SK-N-MC (cell line): ENCODE results near the gene ATRNL1.

Source experiments
- DNase-seq: peaks from one replicate; pipeline ENCODE4 v3.0.0-alpha.2; 2011; ENCODE audit warnings: low read depth, low spot score
- H3K27ac ChIP-seq: fragments of 200-600 bp; sonication (generic); 2 replicates; pipeline ENCODE4 v1.5.1; 2016; ENCODE audit warnings: mixed run types
- H3K36me3 ChIP-seq: fragments of 200-600 bp; sonication (generic); 2 replicates; pipeline ENCODE4 v1.6.1; 2017; ENCODE audit warnings: antibody characterized with exemption, low read length, mixed read lengths; ENCODE audit not compliant: insufficient read depth
- H3K4me3 ChIP-seq: fragments of 200-600 bp; sonication (generic); 2 replicates; pipeline ENCODE4 v1.5.1; 2016
- H3K9ac ChIP-seq: fragments of 200-600 bp; sonication (generic); 2 replicates; pipeline ENCODE4 v1.8.0; 2017; ENCODE audit warnings: mixed run types, mixed read lengths; ENCODE audit not compliant: insufficient read length
- H3K9me3 ChIP-seq: fragments of 200-600 bp; sonication (generic); 2 replicates; pipeline ENCODE4 v1.6.1; 2017; ENCODE audit warnings: low read depth, mild to moderate bottlenecking, antibody characterized with exemption, low read length, moderate library complexity, mixed read lengths
- EZH2 ChIP-seq: fragments of 200-600 bp; sonication (generic); IDR thresholded peaks from one replicate; pipeline ENCODE4 v1.6.1; 2017; ENCODE audit warnings: antibody characterized with exemption
- FOXP2 ChIP-seq: optimal IDR thresholded peaks from 2 replicates; pipeline ENCODE3; 2011; ENCODE audit warnings: mild to moderate bottlenecking, moderate library complexity; ENCODE audit not compliant: insufficient read depth; ENCODE audit errors: extremely low read length, control extremely low read depth
- POLR2AphosphoS5 ChIP-seq: IDR thresholded peaks from 2 replicates; pipeline ENCODE4 v1.6.1; 2012; ENCODE audit warnings: mild to moderate bottlenecking, low read depth, low read length, borderline replicate concordance

ATRNL1 gene

DNA sequence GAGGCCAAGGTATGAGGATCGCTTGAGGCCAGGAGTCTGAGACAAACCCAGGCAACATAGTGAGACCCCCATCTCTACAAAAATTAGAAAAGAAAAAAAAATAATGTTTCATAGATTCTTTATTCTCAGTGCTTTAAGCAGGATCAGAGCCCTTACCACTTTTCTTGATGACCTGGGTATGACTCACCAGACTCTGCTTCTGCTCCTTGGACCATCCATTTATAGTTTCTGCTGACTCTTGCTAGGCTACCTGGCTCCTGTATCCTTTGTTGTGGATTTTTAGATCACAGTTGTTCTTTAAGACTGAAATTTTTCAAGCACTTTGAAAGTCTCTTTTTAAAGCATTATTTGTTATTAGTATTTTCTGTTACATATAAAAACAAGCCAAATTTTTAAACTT is 768.7 kb downstream of the ATRNL1 start:
- H3K4me3 ChIP-seq: no peak overlapping the region
- TF ChIP-seq POLR2AphosphoS5: no peak
- TF ChIP-seq FOXP2: no peak
- no peak for TF ChIP-seq EZH2
- no peak overlapping the region for H3K9ac ChIP-seq
- H3K27ac ChIP-seq: no peak overlapping the region
- no peak for DNase-seq
- H3K36me3 ChIP-seq: no peaks in the 10 kb centered on the region
- no peaks in the 10 kb centered on the region for H3K9me3 ChIP-seq

DNA sequence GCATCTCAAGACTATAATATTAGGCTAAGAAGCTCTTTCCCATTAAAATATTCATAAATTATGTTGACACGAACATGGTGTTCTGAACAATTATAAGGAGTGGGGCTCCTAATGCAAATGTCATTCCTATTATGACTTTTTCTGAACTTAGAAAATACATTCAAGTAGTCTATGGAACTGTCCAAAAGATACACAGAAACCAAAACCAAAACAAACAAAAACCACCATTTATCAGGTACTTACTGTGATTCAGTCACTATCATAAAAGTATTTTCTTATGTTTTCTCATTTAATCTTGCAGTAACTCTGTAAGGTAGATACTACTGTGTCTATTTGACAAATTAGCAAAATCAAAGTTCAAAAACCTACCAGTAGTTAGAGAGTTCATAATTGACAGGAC is 773.0 kb downstream of the ATRNL1 start:
- Histone ChIP-seq H3K36me3 (no peaks in the 10 kb centered on the region), H3K9me3 (no peaks in the 10 kb centered on the region), H3K4me3 (no peak overlapping the region), H3K9ac (no peak overlapping the region), H3K27ac (peak overlapping the region; percentile 5; the same call in 1 of the 2 replicates)
- no peak for DNase-seq
- TF ChIP-seq POLR2AphosphoS5 (no peak), EZH2 (no peak), FOXP2 (no peak)

DNA sequence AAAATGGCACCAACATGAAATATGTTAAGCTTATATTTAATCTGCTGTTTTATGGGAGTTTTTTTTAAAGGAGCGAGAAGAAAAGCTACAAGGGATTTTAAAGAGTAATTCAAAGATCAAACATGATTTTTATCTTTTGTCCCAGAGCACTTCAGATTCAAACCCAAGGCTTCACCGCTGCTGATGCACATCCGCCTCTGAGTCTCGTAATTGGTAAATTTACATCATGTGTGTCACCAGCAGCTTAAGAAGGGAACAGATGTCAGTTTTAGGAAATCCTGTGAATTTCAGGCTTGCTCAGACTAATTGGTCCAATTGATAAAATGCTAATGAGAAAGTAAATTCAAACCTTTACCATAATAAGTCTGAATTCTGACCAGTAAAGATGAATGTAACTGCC is 773.5 kb downstream of the ATRNL1 start:
- DNase-seq: peak; percentile 48
- peak overlapping the region; percentile 5; the same call in 1 of the 2 replicates for H3K27ac ChIP-seq
- no peaks in the 10 kb centered on the region for H3K36me3 ChIP-seq
- no peak overlapping the region for H3K9ac ChIP-seq
- TF ChIP-seq FOXP2 (no peak), EZH2 (no peak), POLR2AphosphoS5 (no peak)
- H3K9me3 ChIP-seq: no peaks in the 10 kb centered on the region
- no peak overlapping the region for H3K4me3 ChIP-seq

DNA sequence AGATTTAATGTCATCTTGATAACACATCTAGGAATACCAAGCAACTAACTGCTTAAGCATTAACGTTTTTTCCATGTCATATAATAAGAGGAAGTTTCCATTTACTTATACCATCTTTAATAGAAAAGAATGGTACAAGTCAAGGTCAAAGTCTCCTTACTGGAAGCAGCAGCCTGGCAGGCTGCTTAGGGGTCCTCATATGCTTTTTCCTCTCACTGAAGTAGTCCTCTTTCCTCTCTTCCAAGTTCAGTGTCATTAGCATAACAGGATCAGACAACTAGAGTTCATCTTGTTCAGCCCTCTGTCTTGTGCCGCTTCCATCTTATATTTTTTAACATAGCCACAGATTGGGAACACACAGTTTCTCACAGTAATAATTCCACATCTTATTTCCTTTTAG is 774.1 kb downstream of the ATRNL1 start:
- no peak overlapping the region for H3K9ac ChIP-seq
- no peak overlapping the region for H3K4me3 ChIP-seq
- no peaks in the 10 kb centered on the region for H3K36me3 ChIP-seq
- DNase-seq: no peak
- TF ChIP-seq FOXP2 (no peak), EZH2 (no peak), POLR2AphosphoS5 (no peak)
- no peak overlapping the region for H3K27ac ChIP-seq
- H3K9me3 ChIP-seq: no peaks in the 10 kb centered on the region

DNA sequence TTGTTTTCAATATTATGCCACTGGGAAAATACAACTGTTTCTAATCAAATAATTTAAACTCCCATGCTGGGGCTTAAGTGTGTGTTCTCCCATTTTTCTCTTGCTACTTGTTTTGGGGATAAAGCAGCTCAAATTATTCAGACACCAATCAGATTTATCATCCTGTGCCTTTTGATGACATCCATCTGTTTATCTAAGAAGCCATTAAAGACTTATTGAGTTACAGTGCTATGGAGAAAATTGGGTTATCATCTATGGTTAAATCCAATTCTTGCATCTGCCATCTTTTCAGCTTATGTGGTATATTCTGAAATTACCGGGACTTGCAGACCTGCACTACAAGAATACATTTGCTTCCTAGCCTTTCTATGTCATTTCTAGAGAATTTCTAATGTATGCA is 778.7 kb downstream of the ATRNL1 start:
- no peaks in the 10 kb centered on the region for H3K36me3 ChIP-seq
- H3K27ac ChIP-seq: no peak overlapping the region
- no peak overlapping the region for H3K9ac ChIP-seq
- no peaks in the 10 kb centered on the region for H3K9me3 ChIP-seq
- no peak for DNase-seq
- TF ChIP-seq EZH2: no peak
- no peak for TF ChIP-seq POLR2AphosphoS5
- no peak for TF ChIP-seq FOXP2
- no peak overlapping the region for H3K4me3 ChIP-seq

DNA sequence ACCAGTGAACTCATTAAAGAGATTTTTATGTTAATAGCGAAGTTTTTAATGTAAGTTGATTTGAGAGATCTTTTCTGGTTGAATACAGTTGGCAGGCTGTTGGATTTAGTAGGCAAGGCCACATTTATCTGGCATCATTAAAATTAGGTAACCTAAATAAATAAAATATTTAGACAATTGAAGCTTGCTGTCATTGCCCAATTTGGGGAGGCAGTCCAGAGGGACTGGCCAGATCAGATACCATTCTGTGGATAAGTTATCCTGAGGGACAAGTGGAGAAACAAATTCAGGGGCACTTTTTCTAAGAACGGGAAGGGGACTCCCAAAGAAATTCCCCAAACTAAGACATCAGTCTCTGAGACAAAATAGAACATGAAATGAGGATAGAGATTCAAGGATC is 782.0 kb downstream of the ATRNL1 start:
- H3K9me3 ChIP-seq: no peaks in the 10 kb centered on the region
- no peak overlapping the region for H3K27ac ChIP-seq
- TF ChIP-seq FOXP2 (no peak), POLR2AphosphoS5 (no peak), EZH2 (no peak)
- no peak overlapping the region for H3K4me3 ChIP-seq
- DNase-seq: no peak
- no peak overlapping the region for H3K9ac ChIP-seq
- H3K36me3 ChIP-seq: no peaks in the 10 kb centered on the region

DNA sequence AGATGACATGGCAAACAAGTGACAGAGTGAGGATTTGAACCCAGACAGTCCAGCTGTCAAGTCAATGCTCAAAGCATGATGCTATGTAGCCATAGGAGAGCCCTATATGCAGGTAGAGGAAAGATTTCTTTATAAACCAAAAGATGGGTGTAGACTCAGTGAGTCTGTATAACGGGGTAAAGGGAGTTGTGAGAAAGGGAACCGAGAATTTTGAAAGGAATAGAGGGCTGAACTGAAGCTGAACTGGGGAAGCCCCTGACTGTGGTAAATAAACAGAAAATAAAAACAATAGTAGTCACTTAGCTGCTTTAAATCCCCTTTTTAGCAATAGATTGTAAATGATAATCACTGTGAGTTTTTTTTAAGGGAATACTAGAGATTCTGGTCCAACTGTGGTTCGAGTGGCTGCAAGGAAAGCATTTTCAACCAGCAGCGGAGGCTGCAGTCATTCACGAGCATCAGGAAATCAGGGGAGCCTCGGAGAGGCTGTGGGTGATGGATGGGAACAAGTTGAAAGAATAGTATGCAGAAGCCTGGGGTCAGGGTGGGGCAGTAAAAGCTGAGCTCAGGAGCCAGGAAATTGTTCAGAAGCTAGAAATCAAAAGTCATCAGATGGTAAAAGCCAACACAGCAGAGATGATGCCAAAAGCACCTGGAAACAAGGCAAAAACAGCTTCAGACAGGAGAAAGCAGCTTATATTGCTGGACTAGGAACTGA is 786.4 kb downstream of the ATRNL1 start:
- Histone ChIP-seq H3K4me3 (no peak overlapping the region), H3K27ac (no peak overlapping the region), H3K9ac (no peak overlapping the region), H3K36me3 (no peaks in the 10 kb centered on the region), H3K9me3 (no peaks in the 10 kb centered on the region)
- DNase-seq: no peak
- TF ChIP-seq EZH2: no peak
- TF ChIP-seq POLR2AphosphoS5: no peak
- TF ChIP-seq FOXP2: no peak

DNA sequence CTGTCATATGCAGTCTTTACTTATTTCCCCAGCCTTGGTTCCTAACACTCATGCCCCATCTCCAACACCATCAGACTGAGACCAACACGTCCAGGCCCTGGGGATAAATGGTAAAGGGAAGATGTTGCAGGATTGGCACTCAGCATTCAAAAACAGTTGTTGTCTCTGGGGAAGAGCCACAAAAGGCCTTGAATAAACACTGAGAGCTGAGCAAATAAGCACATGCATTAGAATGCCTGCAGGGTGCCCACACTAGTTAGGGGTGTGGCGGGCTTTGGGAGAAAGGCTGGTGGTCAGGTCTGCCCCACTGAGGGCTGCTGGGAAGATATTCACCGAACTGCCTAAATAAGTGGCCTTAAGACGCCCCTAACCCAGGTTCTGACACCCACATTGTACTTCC is 788.9 kb downstream of the ATRNL1 start:
- Histone ChIP-seq H3K27ac (no peak overlapping the region), H3K9me3 (no peaks in the 10 kb centered on the region), H3K36me3 (no peaks in the 10 kb centered on the region), H3K9ac (no peak overlapping the region), H3K4me3 (no peak overlapping the region)
- no peak for TF ChIP-seq EZH2
- no peak for TF ChIP-seq FOXP2
- no peak for TF ChIP-seq POLR2AphosphoS5
- DNase-seq: no peak

DNA sequence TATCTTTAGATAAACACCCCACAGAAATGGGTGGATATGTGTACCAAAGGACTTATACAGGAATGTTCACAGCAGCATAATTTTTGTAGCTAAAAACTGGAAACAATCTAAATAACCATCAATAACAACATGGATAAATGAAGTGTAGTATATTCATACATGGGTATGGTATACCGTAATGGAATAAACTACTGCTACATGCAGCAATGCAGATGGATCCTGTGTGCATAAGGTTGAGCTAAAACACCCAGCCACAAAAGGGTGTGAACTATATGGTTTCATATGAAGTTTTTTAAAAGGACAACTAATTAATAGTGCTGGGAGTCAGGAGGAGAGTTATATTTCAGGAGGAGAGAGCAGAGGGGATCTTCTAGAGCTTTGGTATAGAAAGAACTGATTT is 790.2 kb downstream of the ATRNL1 start:
- TF ChIP-seq FOXP2: no peak
- TF ChIP-seq EZH2: no peak
- TF ChIP-seq POLR2AphosphoS5: no peak
- Histone ChIP-seq H3K27ac (no peak overlapping the region), H3K9ac (no peak overlapping the region), H3K9me3 (no peaks in the 10 kb centered on the region), H3K36me3 (no peaks in the 10 kb centered on the region), H3K4me3 (no peak overlapping the region)
- DNase-seq: no peak
